ENCODE measurements around the gene RAET1L.
"Not testable (repeated sequence)": the region's sequence is repeated elsewhere in the genome, so short reads cannot be mapped to it uniquely, and the experiment has no call there.

RAET1L gene

GRCh38 chr6:150027806-150028565 is 2.7 kb upstream of the RAET1L start:
- DNase-seq (ENCODE audit: low read depth): no peak
- no peak for TF ChIP-seq CTCF (IDR thresholded peaks at IDR 0.05; ENCODE audit: low read depth, low read length, missing control alignments)
- no peak overlapping the region for H3K4me3 ChIP-seq (ENCODE audit: low read depth, low read length)

DNA sequence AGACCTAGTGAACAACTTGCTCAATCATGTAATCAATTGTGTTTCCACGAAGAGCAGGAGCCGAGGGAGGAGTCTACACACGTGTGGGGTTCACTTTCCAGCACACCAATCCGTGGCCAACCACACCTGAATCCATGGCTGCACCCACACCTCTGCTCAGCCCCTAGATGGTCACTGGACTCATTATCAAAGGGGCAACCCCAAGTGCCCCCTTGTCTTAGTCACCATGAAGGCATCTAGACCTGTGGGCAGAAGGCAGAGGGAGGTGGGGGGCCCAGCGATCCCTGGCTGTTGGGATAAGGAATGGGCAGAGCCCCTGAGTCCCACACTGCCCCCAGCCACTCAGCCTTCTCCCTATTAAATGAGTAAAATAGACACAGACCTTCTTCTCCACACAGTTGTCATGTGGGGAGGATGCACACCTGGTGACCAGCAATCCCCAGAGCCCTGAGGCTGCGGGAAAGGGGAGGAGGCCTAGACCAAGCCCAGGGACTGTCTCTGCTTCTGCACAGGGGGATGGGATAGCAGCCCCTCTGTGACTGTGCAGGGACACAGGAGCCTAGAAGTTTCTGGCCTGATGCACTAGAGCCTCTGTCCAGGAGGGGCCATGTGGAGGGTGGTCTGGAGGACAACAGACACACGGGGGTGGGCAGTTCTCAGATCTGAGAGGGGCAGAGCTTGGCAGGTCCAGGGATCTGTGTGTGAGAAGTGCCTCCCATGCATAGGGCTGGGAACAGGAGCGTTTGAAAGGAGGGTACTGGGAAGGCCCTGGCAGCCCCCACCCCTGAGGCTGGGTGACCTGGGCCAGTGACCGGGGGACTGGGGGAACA is 1.9 kb upstream of the RAET1L start:
- no peak overlapping the region for H3K4me3 ChIP-seq (ENCODE audit: low read depth, low read length)
- TF ChIP-seq CTCF (IDR thresholded peaks at IDR 0.05; ENCODE audit: low read depth, low read length, missing control alignments): no peak
- DNase-seq (ENCODE audit: low read depth): no peak

- no peak for TF ChIP-seq CTCF (IDR thresholded peaks at IDR 0.05; ENCODE audit: low read depth, low read length, missing control alignments)
- DNase-seq (ENCODE audit: low read depth): no peak
- no peak overlapping the region for H3K4me3 ChIP-seq (ENCODE audit: low read depth, low read length)
Measured at GRCh38 chr6:150024646-150025155, 631 bp downstream of the RAET1L start.

DNA sequence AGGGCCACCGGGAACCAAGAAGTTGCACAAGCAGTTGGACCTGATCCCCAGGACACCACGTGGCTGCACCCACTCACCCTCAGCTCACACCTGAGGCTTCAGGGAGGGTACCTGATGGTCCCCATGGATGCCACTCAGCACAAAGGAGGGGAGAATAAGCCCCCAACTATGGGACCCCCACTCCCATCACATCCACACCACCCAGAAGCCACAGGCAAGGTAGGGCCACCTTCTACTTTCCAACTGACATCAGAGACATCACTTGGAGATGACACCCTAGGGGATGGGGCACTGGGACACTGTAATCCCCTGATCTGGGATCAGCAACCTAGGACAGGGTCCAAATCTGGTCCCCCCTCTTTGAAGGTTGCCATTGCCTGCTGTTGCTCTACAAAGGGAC is 1.3 kb downstream of the RAET1L start:
- not testable (repeated sequence) for H3K4me3 ChIP-seq (ENCODE audit: low read depth, low read length); DNase-seq (ENCODE audit: low read depth)

DNA sequence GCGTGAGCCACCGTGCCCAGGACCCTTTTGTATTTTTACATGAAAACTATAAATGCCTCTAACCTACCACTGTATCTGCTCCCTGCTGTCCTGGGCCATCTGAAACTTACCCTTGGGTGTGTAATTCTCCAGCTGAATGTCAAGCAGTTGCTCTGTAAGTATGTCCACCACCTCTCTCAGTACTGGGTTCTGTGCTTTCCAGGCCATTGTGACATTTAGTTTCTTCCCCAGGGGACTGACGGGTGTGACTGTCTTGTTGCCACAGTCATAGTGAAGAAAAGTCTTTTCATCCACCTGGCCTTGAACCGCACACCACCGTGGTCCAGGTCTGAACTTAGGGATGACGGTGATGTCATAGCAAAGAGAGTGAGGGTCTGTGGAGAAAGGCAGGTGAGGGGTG is 3.5 kb downstream of the RAET1L start:
- H3K4me3 ChIP-seq (ENCODE audit: low read depth, low read length); DNase-seq (ENCODE audit: low read depth): not testable (repeated sequence)

DNA sequence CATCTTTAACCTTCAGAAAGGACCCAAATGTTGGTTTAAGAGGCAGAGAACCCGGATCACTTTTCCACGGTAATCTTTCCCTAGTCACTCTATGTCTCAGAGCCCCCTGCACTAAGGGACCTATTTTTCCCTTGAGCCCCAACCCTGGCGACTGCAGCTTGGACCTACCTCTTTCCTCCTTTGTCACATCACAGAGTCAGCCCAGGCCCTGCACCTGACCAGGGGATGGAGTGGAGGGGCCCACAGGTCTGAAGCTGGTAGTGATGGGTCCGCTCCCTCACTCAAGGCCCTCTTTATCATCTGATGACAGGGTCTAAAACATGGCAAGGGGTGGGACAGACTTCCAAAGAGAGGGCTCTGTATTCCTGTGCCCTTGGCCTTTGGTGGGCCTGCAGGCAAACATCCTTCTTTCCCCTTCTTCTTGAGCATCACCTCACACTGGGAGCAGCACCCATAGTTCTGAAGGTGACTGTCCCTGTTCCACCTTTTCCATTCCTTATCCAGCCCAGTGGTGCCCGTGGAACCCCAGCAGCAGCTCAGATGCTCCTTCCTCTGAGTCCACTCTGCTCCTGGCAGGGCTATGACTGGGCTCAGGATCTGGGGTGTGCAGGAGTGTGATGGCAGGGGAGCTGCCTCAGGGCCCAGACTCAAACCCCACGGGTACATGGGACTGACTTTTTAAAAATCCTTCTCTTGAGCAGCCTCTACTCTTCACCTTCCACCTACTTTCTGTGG is 6.3 kb downstream of the RAET1L start:
- no peak overlapping the region for H3K4me3 ChIP-seq (ENCODE audit: low read depth, low read length)
- no peak for DNase-seq (ENCODE audit: low read depth)
- no peak for TF ChIP-seq CTCF (IDR thresholded peaks at IDR 0.05; ENCODE audit: low read depth, low read length, missing control alignments)

DNA sequence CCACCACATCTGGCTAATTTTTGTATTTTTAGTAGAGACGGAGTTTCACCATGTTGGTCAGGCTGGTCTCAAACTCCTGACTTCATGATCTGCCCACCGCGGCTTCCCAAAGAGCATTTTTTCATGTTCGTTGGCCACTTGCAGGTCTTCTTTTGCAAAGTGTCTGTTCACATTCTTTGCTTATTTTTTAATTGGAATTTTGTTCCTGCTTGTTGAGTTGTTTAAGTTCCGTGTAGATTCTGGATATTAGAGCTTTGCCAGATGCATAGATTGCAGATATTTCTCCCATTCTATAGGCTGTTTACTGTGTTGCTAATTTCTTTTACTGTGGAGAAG is 8.2 kb downstream of the RAET1L start:
- not testable (repeated sequence) for H3K4me3 ChIP-seq (ENCODE audit: low read depth, low read length)

GRCh38 chr6:150016324-150017185 is 8.8 kb downstream of the RAET1L start:
- DNase-seq (ENCODE audit: low read depth): peak; percentile 27
- TF ChIP-seq CTCF (IDR thresholded peaks at IDR 0.05; ENCODE audit: low read depth, low read length, missing control alignments): peak; percentile 42
- no peak overlapping the region for H3K4me3 ChIP-seq (ENCODE audit: low read depth, low read length)

More for the DNA sequence above, 8.2 kb downstream of the RAET1L start:
- not testable (repeated sequence) for DNase-seq (ENCODE audit: low read depth)

DNA sequence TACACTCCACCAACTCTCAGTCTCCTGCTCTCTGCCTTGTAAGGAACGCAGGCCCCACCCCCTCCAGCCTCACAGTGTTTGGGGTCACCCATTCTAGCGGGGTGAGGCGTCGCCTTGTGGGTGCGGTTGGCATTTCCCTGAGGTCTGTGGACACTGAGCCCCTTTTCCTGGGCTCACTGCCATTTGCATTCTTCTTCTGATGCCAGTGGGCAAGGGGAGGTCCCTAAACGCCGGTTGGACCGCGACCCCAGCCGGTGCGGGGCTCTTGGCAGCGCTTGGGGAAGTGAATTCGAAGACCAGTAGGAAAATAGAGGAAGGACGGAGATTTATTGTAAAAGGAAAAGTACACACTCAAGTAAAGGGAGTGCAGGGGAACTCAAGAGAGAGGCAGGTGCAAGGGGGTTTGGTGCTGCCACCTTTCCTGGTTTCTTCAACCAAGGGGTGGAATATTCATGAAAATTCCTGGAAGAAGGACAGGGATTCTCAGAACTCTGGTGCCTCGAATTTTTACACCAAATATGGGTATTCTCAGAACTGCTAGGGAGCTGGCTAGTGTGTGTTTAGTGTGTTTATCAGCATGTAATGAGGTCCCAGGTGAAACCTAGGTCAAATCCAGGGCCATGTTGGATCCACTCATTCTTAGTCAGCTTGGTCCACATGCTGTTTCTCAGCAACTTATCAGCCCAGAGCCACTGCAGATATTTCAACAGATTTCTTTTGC is 9.9 kb downstream of the RAET1L start:
- DNase-seq (ENCODE audit: low read depth): not testable (repeated sequence)

GRCh38 chr6:150014623-150015280 is 10.6 kb downstream of the RAET1L start:
- not testable (repeated sequence) for H3K4me3 ChIP-seq (ENCODE audit: low read depth, low read length); DNase-seq (ENCODE audit: low read depth)

More for the DNA sequence above, 9.9 kb downstream of the RAET1L start:
- not testable (repeated sequence) for H3K4me3 ChIP-seq (ENCODE audit: low read depth, low read length)

Measured in GM12864 (cell line).